ENCODE results near the gene KHNYN. TPM values are rescaled to one million over a fixed set of nuclear protein-coding genes. Genes with fewer than 3 reads are reported as not detected.

The KHNYN gene
- total RNA-seq, 2 experiments from 2014 or later, result 50.8 to 57.5 TPM

DNA sequence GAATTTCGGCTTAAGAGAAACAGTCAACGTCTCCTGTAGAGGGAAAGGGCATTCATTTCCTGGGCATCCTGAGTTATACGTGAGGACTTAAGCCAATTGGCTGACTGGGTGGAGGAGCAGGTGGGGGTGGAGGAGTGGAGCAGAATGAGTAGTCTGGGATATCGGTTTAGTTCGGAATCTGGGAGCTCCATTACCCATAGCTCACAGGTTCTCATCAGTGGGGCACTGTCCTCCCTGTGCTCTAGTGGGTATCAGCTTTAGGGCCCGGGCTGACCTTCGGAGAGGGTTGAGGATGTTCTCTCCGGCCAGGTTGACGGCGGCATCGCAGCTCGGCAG lies 12.1 kb downstream of the KHNYN start:
- peak overlapping the region; percentile 78 for H3K27ac ChIP-seq (ENCODE audit: low read depth, low read length, poor library complexity, severe bottlenecking)
- H4K20me1 ChIP-seq (ENCODE audit: insufficient read depth, low read length), result no peaks in the 10 kb centered on the region
- CTCF ChIA-PET (ENCODE audit: unreplicated experiment), result interaction anchor here (0.5 to 1.5 kb wide), 6 partner anchors 10 to 351 kb away, joined by 3 to 10 read pairs (median 4); partner anchors contain the start of gene CIDEB
- H3K4me2 ChIP-seq (ENCODE audit: low read length), result peak overlapping the region; percentile 93
- peaks cover 47% of the 10 kb centered on the region for H3K36me3 ChIP-seq (ENCODE audit: insufficient read depth, low read length)
- DNase-seq (ENCODE audit: low spot score), result no peak
- H3K9me2 ChIP-seq (ENCODE audit: insufficient read depth, low read length), result no peaks in the 10 kb centered on the region
- peak overlapping the region; percentile 83 for H3K4me3 ChIP-seq (ENCODE audit: low read depth, low read length, poor library complexity, severe bottlenecking)
- no peaks in the 10 kb centered on the region for H3K9me3 ChIP-seq (ENCODE audit: low read length)
- BruUV-seq (replicated peaks), result no TSS peak
- H3K4me1 ChIP-seq (ENCODE audit: insufficient read depth, low read length, poor library complexity, severe bottlenecking), result peaks cover 33% of the 10 kb centered on the region
- H3K79me2 ChIP-seq (ENCODE audit: insufficient read depth, low read depth, low read length), result peaks cover 21% of the 10 kb centered on the region; the same call in 1 of the 2 replicates
- POLR2A ChIA-PET, result interaction anchor here (0.8 to 2.3 kb wide), 12 partner anchors 8 to 228 kb away, joined by 3 to 9 read pairs (median 4); partner anchors contain the start of genes KHNYN, RIPK3 and TINF2
- TF ChIP-seq EZH2phosphoT487 (IDR thresholded peaks at IDR 0.05; ENCODE audit: borderline replicate concordance, low read depth, low read length), result no peak
- TF ChIP-seq, protein P1, sequence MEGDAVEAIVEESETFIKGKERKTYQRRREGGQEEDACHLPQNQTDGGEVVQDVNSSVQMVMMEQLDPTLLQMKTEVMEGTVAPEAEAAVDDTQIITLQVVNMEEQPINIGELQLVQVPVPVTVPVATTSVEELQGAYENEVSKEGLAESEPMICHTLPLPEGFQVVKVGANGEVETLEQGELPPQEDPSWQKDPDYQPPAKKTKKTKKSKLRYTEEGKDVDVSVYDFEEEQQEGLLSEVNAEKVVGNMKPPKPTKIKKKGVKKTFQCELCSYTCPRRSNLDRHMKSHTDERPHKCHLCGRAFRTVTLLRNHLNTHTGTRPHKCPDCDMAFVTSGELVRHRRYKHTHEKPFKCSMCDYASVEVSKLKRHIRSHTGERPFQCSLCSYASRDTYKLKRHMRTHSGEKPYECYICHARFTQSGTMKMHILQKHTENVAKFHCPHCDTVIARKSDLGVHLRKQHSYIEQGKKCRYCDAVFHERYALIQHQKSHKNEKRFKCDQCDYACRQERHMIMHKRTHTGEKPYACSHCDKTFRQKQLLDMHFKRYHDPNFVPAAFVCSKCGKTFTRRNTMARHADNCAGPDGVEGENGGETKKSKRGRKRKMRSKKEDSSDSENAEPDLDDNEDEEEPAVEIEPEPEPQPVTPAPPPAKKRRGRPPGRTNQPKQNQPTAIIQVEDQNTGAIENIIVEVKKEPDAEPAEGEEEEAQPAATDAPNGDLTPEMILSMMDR (conservative IDR thresholded peaks at IDR 0.05; ENCODE audit: low read length), result no peak
- intact Hi-C loops (cut with micrococcal nuclease; ENCODE audit: unreplicated experiment), result loop anchor here (10.0 kb wide), 1 partner anchor 887 kb away; the partner anchor contains the start of genes THTPA and ZFHX2
- peak overlapping the region; percentile 73; the same call in 1 of the 2 replicates for H2AFZ ChIP-seq (ENCODE audit: low read length)

GRCh38 chr14:24442240-24443052 lies 12.7 kb downstream of the KHNYN start, which contains the start of gene SDR39U1:
Gene SDR39U1, minus strand, starts transcription at chr14:24442776. Its CDS starts 7 bp downstream, at chr14:24442769.
- H3K9me3 ChIP-seq (ENCODE audit: low read length), result no peaks in the 10 kb centered on the region
- H3K9me2 ChIP-seq (ENCODE audit: insufficient read depth, low read length), result no peaks in the 10 kb centered on the region

More at GRCh38 chr14:24442240-24443052, 12.7 kb downstream of the KHNYN start, which contains the start of gene SDR39U1:
- CTCF ChIA-PET (ENCODE audit: unreplicated experiment), result interaction anchor here (0.5 to 1.5 kb wide), 7 partner anchors 11 to 352 kb away, joined by 3 to 10 read pairs (median 3); partner anchors contain the start of gene CIDEB
- DNase-seq (ENCODE audit: low spot score), result peak; percentile 99
- H3K79me2 ChIP-seq (ENCODE audit: insufficient read depth, low read depth, low read length), result peaks cover 21% of the 10 kb centered on the region; the same call in 1 of the 2 replicates
- no peak for TF ChIP-seq EZH2phosphoT487 (IDR thresholded peaks at IDR 0.05; ENCODE audit: borderline replicate concordance, low read depth, low read length)
- TF ChIP-seq, protein P1 (conservative IDR thresholded peaks at IDR 0.05; ENCODE audit: low read length), result no peak
- H2AFZ ChIP-seq (ENCODE audit: low read length), result peak within 1 kb of the TSS; percentile 75
- peaks cover 27% of the 10 kb centered on the region for H3K4me1 ChIP-seq (ENCODE audit: insufficient read depth, low read length, poor library complexity, severe bottlenecking)
- no peaks in the 10 kb centered on the region for H4K20me1 ChIP-seq (ENCODE audit: insufficient read depth, low read length)
- H3K36me3 ChIP-seq (ENCODE audit: insufficient read depth, low read length), result peaks cover 42% of the 10 kb centered on the region
- no TSS peak for BruUV-seq (replicated peaks)
- H3K4me2 ChIP-seq (ENCODE audit: low read length), result peak within 1 kb of the TSS; percentile 93
- intact Hi-C loops (cut with micrococcal nuclease; ENCODE audit: unreplicated experiment), result loop anchor here (10.0 kb wide), 1 partner anchor 888 kb away; the partner anchor contains the start of genes THTPA and ZFHX2
- H3K4me3 ChIP-seq (ENCODE audit: low read depth, low read length, poor library complexity, severe bottlenecking), result peak within 1 kb of the TSS; percentile 83
- POLR2A ChIA-PET, result interaction anchor here (0.6 to 2.3 kb wide), 16 partner anchors 7 to 229 kb away, joined by 3 to 10 read pairs (median 4); partner anchors contain the start of genes CBLN3, KHNYN, RIPK3 and TINF2
- peak within 1 kb of the TSS; percentile 78 for H3K27ac ChIP-seq (ENCODE audit: low read depth, low read length, poor library complexity, severe bottlenecking)
